ENCODE results near the gene CSH1.
"Not testable (repeated sequence)": the region's sequence is repeated elsewhere in the genome, so short reads cannot be mapped to it uniquely, and the experiment has no call there.

The CSH1 gene

GRCh38 chr17:63896524-63897354 lies at the start of gene CSH1:
Gene CSH1, minus strand, starts transcription at chr17:63896574. Its CDS starts 63 bp downstream, at chr17:63896511.
- DNase-seq = not testable (repeated sequence)

GRCh38 chr17:63945784-63946439 lies 49.5 kb upstream of the CSH1 start:
- DNase-seq = no peak

GRCh38 chr17:63944736-63945499 lies 48.5 kb upstream of the CSH1 start:
- no peak for DNase-seq

- DNase-seq = no peak
Measured at GRCh38 chr17:63943745-63944144, 47.4 kb upstream of the CSH1 start.

- no peak for DNase-seq
Measured at GRCh38 chr17:63942309-63942985, 46.1 kb upstream of the CSH1 start.

- DNase-seq = no peak
Measured at GRCh38 chr17:63941751-63942150, 45.4 kb upstream of the CSH1 start.

GRCh38 chr17:63941162-63941561 lies 44.8 kb upstream of the CSH1 start:
- no peak for DNase-seq

GRCh38 chr17:63940584-63940983 lies 44.2 kb upstream of the CSH1 start:
- no peak for DNase-seq

- no peak for DNase-seq
Measured at GRCh38 chr17:63939884-63940283, 43.5 kb upstream of the CSH1 start.

- DNase-seq = no peak
Measured at GRCh38 chr17:63939401-63939800, 43.0 kb upstream of the CSH1 start.

GRCh38 chr17:63937920-63938319 lies 41.5 kb upstream of the CSH1 start:
- DNase-seq = no peak

GRCh38 chr17:63937319-63937718 lies 40.9 kb upstream of the CSH1 start:
- DNase-seq = no peak

GRCh38 chr17:63934183-63935112 lies 38.1 kb upstream of the CSH1 start:
- no peak for DNase-seq

- no peak for DNase-seq
Measured at GRCh38 chr17:63933598-63933997, 37.2 kb upstream of the CSH1 start.

- no peak for DNase-seq
Measured at GRCh38 chr17:63932721-63933120, 36.3 kb upstream of the CSH1 start.

GRCh38 chr17:63931981-63932561 lies 35.7 kb upstream of the CSH1 start, which contains the start of gene CD79B:
Gene CD79B, minus strand, starts transcription at chr17:63932331. Its CDS starts 70 bp downstream, at chr17:63932261.
- DNase-seq = no peak

- DNase-seq = no peak
Measured at GRCh38 chr17:63930951-63931575, 34.7 kb upstream of the CSH1 start.

- no peak for DNase-seq
Measured at GRCh38 chr17:63929860-63930766, 33.7 kb upstream of the CSH1 start.

- no peak for DNase-seq
Measured at GRCh38 chr17:63928966-63929695, 32.8 kb upstream of the CSH1 start.

All from NCI-H146 (cell line).